RCC 7860 (cell line): ENCODE data around the gene SET.
"Not testable (repeated sequence)": the region's sequence is repeated elsewhere in the genome, so short reads cannot be mapped to it uniquely, and the experiment has no call there.

ENCODE experiments used
- DNase-seq: peaks from one replicate; pipeline ENCODE4 v3.0.0-alpha.2; 2015; ENCODE audit warnings: low spot score
- FAIRE-seq: peaks from 2 replicates; lab custom pipeline; 2012; peaks lifted over from hg19 to GRCh38; lab: Jason Lieb, UNC

The SET gene

DNA sequence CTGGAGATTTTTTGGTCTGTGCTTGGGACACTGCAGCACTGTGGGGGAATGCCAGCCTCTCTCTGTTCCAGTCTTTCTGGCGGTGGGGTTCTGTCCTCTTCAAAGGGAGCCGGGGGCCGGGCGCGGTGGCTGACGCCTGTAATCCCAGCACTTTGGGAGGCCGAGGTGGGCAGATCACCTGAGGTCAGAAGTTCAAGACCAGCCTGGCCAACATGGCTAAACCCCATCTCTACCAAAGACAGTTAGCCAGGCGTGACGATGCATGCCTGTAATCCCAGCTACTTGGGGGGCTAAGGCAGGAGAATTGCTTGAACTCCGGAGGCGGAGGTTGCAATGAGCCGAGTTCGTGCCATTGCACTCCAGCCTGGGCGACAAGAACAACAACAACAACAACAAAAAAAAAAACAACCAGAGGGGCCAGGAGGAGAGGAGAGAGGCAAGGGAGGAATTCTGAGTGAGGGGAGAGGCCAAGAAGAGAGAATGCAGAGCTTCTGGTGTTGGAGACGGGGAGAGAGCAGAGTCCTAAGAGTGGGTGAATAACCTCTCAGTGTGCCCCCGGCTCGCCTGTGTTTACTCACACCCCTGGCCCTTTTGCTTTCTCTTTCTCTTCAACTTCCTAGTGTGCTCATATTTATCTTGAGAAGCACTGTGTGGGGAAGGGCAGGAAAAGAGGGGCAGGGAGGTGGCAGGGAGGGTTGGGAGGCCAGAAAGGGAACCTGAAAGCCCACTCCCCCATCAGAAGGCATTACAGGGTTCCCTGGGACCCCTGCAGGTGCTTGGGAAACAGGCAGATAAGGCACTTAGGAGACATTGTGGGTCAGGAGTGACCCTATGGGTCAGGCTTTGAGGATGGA lies 3.2 kb upstream of the SET start:
- DNase-seq (peak; percentile 11), FAIRE-seq (no peak)

DNA sequence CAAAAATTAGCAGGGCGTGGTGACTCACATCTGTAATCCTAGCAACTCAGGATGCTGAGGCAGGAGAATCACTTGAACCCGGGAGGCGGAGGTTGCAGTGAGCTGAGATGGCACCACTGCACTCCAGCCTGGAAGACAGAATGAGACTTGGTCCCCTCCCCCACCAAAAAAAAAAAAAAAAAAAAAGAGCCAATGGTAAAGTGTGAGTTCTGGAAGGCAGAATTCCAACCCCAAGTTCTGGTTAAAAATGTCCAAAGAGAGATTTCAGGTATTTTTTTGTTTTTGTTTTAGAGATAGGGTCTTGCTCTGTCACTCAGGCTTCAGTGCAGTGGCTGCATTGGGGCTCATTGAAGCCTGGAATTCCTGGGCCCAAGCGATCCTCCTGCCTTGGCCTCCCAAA lies 1.6 kb upstream of the SET start:
- DNase-seq, result no peak
- FAIRE-seq, result no peak

GRCh38 chr9:128689293-128689774 lies 312 bp downstream of the SET start:
- DNase-seq (no peak), FAIRE-seq (no peak)

DNA sequence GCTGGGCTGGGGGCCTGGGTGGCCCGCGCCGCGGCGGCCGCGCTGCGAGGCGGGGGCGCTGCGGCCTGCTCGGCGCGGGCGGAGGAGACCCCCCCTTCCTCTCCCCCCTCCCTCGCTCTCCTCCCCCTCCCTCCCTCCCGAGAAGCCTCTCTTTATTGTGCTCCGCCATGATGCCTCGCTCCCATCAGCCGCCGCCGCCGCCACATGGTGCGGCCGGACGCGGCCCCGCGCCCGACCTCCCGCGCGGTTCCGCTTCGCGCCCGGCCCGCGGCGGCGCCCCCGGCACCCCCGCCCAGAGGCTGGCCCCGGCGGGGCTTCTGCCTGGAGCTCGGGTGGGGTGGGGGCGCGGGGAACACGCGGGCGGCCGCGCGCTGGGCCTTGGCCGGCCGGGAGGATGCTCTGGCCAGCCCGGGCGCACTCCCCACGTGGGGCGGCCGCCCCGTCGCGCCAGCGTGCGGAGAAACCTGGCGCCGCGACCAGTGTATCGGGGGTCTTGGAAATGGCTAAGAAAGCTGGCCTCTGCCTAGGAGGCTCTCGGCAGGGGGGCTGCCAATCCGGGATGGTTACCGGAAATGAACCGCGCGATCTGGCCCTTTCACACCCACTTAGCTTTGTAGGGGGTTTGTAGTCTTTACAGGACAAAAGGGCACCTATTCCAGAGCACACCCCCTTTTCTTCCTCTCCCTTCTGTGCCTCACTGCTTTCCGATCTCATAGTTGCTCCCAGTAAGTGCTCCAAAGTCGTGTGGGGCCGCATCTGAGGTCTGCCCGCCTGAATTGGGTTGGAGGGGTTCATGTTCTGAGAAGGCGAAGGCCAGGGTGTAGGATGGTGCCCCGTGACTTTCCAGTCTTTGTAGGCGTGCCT lies 1.0 kb downstream of the SET start:
- FAIRE-seq (no peak), DNase-seq (peak; percentile 5)

DNA sequence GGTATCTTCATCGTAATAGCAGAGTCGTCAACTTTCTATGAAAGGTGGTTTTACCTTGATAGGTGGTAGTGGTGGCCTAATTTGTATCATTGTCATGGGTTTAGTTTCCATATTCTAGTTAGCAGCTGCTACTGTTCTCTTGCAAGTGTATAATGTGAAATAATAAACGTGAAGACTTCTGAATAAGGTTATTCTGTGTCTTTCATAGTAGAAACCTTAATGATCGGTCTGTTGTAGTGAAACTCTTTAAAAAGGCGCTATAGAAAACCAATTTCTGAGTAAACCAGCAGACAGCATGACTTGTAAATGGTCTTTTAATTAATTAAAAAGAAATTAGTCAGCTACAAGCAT lies 1.6 kb downstream of the SET start:
- FAIRE-seq (no peak), DNase-seq (no peak)

DNA sequence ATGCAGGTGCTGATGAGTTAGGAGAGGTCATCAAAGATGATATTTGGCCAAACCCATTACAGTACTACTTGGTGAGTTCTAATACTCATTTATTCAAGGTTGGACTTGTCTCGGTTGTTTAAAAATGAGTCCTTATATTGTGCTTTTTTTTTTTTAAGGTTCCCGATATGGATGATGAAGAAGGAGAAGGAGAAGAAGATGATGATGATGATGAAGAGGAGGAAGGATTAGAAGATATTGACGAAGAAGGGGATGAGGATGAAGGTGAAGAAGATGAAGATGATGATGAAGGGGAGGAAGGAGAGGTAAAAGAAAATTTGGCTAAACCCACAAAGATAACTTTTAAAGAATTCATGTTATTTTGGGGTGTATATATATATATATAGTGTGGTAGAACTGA lies 4.7 kb downstream of the SET start:
- FAIRE-seq, DNase-seq: not testable (repeated sequence)

- FAIRE-seq (no peak), DNase-seq (no peak)
Observed at GRCh38 chr9:128694344-128694743, 5.3 kb downstream of the SET start.

- DNase-seq (no peak), FAIRE-seq (no peak)
Observed at GRCh38 chr9:128696923-128697707, 8.1 kb downstream of the SET start.

DNA sequence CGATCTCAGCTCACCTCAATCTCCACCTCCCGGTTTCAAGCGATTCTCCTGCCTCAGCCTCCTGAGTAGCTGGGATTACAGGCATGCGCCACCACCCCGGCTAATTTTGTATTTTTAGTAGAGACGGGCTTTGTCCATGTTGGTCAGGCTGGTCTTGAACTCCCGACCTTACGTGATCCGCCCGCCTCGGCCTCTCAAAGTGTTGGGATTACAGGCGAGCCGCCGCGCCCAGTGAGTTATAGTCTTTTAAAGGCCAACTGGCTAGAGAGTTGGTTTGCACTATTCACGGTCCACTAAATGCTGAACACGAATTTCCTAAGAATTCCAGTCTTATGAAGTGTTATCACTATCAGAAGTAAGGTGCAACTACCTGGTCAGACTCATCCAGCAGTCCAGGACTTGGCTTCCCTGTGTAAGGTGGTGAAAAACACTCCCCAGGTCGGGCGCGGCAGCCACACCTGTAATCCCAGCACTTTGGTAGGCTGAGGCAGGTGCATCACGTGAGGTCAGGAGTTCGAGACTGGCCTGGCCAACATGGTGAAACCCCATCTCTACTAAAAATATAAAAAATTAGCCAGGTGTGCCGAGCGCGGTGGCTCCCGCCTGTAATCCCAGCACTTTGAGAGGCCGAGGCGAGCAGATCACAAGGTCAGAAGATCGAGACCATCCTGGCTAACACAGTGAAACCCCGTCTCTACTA lies 10.2 kb downstream of the SET start:
- DNase-seq, FAIRE-seq: not testable (repeated sequence)

DNA sequence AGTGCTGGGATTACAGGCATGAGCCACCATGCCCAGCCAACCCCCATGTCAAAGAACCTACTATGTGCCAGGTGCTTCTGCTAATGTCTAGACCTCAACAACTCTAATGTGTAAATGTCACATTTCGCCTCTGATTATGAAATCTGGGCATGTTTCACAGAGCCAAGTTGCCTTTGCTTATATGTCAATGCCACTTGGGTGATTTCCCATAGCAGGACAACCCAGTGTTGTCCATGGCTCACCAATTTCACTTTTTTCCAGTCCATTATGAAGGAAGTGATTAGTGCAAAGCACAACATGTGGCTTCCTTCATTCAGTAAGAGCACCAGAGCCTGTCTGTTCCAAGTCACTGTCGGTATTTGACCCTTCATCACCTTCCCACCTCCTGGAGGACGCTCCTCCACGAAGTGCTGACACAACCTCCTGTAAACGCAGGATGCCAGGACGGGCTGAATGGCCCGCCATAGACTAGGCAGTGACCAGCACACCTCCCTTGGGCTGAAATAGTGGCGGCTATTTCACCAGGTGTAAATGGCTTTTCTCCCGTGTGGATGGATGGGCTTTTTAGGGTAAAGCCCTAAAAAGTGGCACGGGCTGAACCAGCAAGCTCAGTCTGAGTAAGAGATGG lies 12.3 kb downstream of the SET start:
- FAIRE-seq, result no peak
- DNase-seq, result no peak

GRCh38 chr9:128702445-128702948 lies 13.5 kb downstream of the SET start, which contains the start of gene PKN3:
Gene PKN3, plus strand, starts transcription at chr9:128702503. Its CDS starts 413 bp downstream, at chr9:128702916.
- FAIRE-seq, result no peak

DNA sequence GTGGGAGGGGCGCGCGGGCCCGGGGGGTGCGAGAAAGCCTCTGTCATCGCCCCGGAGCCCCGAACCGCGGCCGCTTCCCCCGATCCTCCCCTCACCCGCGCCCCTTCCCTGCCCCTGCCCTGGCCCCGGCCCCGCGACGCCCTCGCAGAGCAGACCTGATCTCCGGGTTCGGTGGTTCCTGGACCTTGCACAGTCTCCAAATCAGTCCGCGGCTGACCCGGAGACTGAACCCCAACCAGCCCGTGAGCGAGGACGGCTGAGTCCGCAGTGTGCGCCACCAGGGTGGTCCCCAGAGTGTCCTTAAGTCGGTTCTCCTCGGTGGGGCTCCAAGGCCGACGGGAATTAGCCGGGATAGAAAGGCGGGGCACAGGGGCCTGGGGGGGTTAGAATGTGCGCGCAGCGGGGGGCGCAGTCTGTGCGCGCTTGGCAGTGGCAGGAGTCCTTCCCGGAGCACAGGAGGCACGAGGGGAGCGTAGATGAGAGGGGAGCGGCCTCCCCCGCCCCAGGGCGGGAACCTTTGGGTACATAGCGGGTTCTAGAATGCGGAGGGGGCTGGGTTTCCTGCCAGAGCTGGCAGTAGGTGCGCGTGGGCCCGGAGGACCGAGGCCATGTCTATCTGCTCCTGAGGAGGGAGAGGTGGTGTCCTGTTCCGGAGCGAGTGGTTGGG lies 14.1 kb downstream of the SET start:
- DNase-seq, result no peak

More at GRCh38 chr9:128702445-128702948, 13.5 kb downstream of the SET start, which contains the start of gene PKN3:
- peak; percentile 70 for DNase-seq

GRCh38 chr9:128703616-128704355 lies 14.8 kb downstream of the SET start:
- FAIRE-seq (no peak), DNase-seq (no peak)

More for the DNA sequence above, 14.1 kb downstream of the SET start:
- FAIRE-seq, result no peak

GRCh38 chr9:128704356-128704670 lies 15.3 kb downstream of the SET start:
- DNase-seq (no peak), FAIRE-seq (no peak)

- DNase-seq (no peak), FAIRE-seq (no peak)
Observed at GRCh38 chr9:128705051-128705965, 16.3 kb downstream of the SET start.

GRCh38 chr9:128706045-128706444 lies 17.0 kb downstream of the SET start:
- FAIRE-seq, result no peak
- DNase-seq, result no peak

- no peak for DNase-seq
- FAIRE-seq, result no peak
Observed at GRCh38 chr9:128706671-128707381, 17.8 kb downstream of the SET start.
